ENCODE results near the gene NHLRC4. TPM values are rescaled to one million over a fixed set of nuclear protein-coding genes. Genes with fewer than 3 reads are reported as not detected.

NHLRC4 gene
- total and polyA plus RNA-seq, 2 of the 13 experiments (the other 11 are each of a cell fraction or from before 2014, with no cell fraction given) = 0.40 to 0.59 TPM

DNA sequence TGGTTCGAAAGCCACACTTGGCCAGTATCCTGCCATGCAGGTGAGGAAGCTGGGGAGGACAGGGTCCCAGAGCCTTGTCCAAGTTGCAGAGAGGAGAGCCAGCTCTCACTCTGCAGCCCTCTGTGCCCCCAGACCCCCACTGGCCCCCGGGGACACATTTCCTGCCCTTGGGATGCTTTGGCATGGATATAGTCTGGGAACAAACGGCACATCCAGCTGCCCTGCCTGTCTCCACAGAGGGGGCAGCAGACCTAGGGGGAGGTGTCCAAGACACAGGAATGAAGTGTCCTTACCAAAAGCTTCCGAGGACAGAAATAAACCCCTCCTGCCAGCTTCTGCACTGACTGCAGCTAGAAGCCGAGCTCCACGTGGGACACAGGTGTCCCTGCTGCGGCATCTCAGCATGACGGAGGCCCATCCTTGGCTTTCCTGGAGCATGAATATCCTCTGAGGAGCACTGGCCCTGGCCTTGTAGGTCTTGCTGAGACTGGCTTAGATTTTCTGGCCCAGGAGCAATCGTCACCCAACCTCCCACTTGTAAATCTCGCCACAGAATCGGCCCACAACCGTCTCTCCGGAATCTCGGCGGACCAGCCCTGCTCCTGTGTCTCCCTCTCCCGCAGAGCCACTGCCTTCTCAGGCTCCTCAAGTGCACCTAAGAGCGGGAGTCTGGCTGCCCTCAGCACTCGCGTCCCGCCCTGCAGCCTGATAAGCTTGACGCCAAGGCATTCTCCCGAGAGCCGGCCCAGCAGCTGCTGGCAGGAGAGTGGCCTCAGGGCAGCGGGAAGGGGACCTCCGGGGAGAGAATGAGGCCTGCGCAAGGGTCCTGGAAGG lies 40.4 kb upstream of the NHLRC4 start:
- Histone ChIP-seq H3K4me1 (ENCODE audit: insufficient read depth, low read length) (peaks cover 48% of the 10 kb centered on the region), H3K9me3 (ENCODE audit: low read length) (no peaks in the 10 kb centered on the region), H3K79me2 (ENCODE audit: insufficient read depth, low read length) (peaks cover 50% of the 10 kb centered on the region), H3K27ac (ENCODE audit: extremely low read length, insufficient read depth, low read length) (peak overlapping the region; percentile 72), H3K36me3 (replicated peaks in 1 of 2; ENCODE audit: control insufficient read depth in 1 of 2, insufficient read depth in 2 of 2, low read length in 2 of 2) (peaks cover 2 to 5% of the 10 kb centered on the region in 2 experiments; a peak in 2 of 5 replicates), H3K4me2 (ENCODE audit: low read depth, low read length) (peak overlapping the region; percentile 99), H3K27me3 (ENCODE audit: control insufficient read depth in 1 of 2, insufficient read depth in 2 of 2, low read length in 2 of 2) (no peaks in the 10 kb centered on the region; a peak in 1 of 5 replicates), H3K9ac (ENCODE audit: insufficient read depth, low read depth, low read length) (peak overlapping the region; percentile 98), H2AFZ (ENCODE audit: low read length) (no peak overlapping the region), H3K4me3 (replicated peaks in 1 of 3; ENCODE audit: insufficient read depth in 1 of 3, low read depth in 2 of 3, low read length in 3 of 3) (peak overlapping the region; percentile 92 to 96 (median 96)), H4K20me1 (ENCODE audit: insufficient read depth, low read length) (peaks cover 13% of the 10 kb centered on the region; the same call in 1 of the 2 replicates)
- intact Hi-C loops (cut with micrococcal nuclease; ENCODE audit: unreplicated experiment) = no loop called here
- in situ Hi-C loops (cut with HindIII; ENCODE audit: extremely low pct_ligation_motif_present, low pct_unique_long_range_greater_than_20kb) = no loop called here
- ChIA-PET CTCF (ENCODE audit: low intra/inter-chr PET ratio, low total read pairs) (no interaction called here), POLR2A (interaction anchor here (0.7 to 2.7 kb wide), 9 partner anchors 8 to 147 kb away, joined by 3 to 35 read pairs (median 6); partner anchors contain the start of gene PIGQ)
- ATAC-seq (peak; percentile 16), FAIRE-seq (no peak), DNase-seq (ENCODE audit: low spot score) (no peak)
- TSS peak; percentile 71 for BruUV-seq (replicated peaks)
- WGBS (ENCODE audit: low lambda C conversion rate) = 2% methylated on average over 19 of the region's 26 CpGs
- TF ChIP-seq POLR2G (IDR thresholded peaks at IDR 0.05; ENCODE audit: low read depth, low read length) (peak; percentile 3; the same call in 1 of the 2 replicates), CCDC6 (CRISPR knock-in tag; IDR thresholded peaks at IDR 0.05) (no peak; the same call in 1 of the 2 replicates), AGO1 (IDR thresholded peaks at IDR 0.05; ENCODE audit: low read depth, low read length, poor library complexity, severe bottlenecking) (no peak), ZNF781 (CRISPR knock-in tag; IDR thresholded peaks at IDR 0.05; ENCODE audit: borderline replicate concordance, not compliant biosample characterization) (peak; percentile 49), EHMT2 (IDR thresholded peaks at IDR 0.05; ENCODE audit: borderline replicate concordance, low read depth, low read length) (no peak), SNAI1 (CRISPR knock-in tag; IDR thresholded peaks at IDR 0.05; ENCODE audit: borderline replicate concordance) (peak; percentile 19; the same call in 1 of the 2 replicates), ELF4 (CRISPR knock-in tag; IDR thresholded peaks at IDR 0.05; ENCODE audit: borderline replicate concordance) (0 out of 2 replicates have a peak, but pooled peaks have one; percentile 34), ZBTB21 (CRISPR knock-in tag; IDR thresholded peaks at IDR 0.05) (no peak), ZNF850 (CRISPR knock-in tag; conservative IDR thresholded peaks at IDR 0.05) (0 out of 2 replicates have a peak, but pooled peaks have one; percentile 65), ZNF350 (CRISPR knock-in tag; IDR thresholded peaks at IDR 0.05; ENCODE audit: borderline replicate concordance, low read depth) (0 out of 2 replicates have a peak, but pooled peaks have one; percentile 15)
- TF ChIP-seq, protein P1, sequence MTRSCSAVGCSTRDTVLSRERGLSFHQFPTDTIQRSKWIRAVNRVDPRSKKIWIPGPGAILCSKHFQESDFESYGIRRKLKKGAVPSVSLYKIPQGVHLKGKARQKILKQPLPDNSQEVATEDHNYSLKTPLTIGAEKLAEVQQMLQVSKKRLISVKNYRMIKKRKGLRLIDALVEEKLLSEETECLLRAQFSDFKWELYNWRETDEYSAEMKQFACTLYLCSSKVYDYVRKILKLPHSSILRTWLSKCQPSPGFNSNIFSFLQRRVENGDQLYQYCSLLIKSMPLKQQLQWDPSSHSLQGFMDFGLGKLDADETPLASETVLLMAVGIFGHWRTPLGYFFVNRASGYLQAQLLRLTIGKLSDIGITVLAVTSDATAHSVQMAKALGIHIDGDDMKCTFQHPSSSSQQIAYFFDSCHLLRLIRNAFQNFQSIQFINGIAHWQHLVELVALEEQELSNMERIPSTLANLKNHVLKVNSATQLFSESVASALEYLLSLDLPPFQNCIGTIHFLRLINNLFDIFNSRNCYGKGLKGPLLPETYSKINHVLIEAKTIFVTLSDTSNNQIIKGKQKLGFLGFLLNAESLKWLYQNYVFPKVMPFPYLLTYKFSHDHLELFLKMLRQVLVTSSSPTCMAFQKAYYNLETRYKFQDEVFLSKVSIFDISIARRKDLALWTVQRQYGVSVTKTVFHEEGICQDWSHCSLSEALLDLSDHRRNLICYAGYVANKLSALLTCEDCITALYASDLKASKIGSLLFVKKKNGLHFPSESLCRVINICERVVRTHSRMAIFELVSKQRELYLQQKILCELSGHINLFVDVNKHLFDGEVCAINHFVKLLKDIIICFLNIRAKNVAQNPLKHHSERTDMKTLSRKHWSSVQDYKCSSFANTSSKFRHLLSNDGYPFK (CRISPR knock-in tag; IDR thresholded peaks at IDR 0.05; ENCODE audit: borderline replicate concordance) = peak; percentile 42; the same call in 1 of the 2 replicates
- TF ChIP-seq, protein P2, sequence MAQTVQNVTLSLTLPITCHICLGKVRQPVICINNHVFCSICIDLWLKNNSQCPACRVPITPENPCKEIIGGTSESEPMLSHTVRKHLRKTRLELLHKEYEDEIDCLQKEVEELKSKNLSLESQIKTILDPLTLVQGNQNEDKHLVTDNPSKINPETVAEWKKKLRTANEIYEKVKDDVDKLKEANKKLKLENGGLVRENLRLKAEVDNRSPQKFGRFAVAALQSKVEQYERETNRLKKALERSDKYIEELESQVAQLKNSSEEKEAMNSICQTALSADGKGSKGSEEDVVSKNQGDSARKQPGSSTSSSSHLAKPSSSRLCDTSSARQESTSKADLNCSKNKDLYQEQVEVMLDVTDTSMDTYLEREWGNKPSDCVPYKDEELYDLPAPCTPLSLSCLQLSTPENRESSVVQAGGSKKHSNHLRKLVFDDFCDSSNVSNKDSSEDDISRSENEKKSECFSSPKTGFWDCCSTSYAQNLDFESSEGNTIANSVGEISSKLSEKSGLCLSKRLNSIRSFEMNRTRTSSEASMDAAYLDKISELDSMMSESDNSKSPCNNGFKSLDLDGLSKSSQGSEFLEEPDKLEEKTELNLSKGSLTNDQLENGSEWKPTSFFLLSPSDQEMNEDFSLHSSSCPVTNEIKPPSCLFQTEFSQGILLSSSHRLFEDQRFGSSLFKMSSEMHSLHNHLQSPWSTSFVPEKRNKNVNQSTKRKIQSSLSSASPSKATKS (CRISPR knock-in tag; IDR thresholded peaks at IDR 0.05) = no peak
- TF ChIP-seq, protein P3, sequence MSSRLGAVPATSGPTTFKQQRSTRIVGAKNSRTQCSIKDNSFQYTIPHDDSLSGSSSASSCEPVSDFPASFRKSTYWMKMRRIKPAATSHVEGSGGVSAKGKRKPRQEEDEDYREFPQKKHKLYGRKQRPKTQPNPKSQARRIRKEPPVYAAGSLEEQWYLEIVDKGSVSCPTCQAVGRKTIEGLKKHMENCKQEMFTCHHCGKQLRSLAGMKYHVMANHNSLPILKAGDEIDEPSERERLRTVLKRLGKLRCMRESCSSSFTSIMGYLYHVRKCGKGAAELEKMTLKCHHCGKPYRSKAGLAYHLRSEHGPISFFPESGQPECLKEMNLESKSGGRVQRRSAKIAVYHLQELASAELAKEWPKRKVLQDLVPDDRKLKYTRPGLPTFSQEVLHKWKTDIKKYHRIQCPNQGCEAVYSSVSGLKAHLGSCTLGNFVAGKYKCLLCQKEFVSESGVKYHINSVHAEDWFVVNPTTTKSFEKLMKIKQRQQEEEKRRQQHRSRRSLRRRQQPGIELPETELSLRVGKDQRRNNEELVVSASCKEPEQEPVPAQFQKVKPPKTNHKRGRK (CRISPR knock-in tag; IDR thresholded peaks at IDR 0.05) = 0 out of 2 replicates have a peak, but pooled peaks have one; percentile 20
